HL-60/S4 treated with phorbol 12-myristate 13-acetate at 8.2 ng/mL for 4 days and 3 days (cell line): ENCODE data around the gene KIF5A.
"Not testable (repeated sequence)": the region's sequence is repeated elsewhere in the genome, so short reads cannot be mapped to it uniquely, and the experiment has no call there.

Source experiments
- in situ Hi-C: fragments of 300-500 bp; cut with MboI; formaldehyde crosslinking; loops from 2 replicates; pipeline ENCODE4 v1.15.0; 2022; ENCODE audit warnings: low sequenced_read_pairs

Gene KIF5A

DNA sequence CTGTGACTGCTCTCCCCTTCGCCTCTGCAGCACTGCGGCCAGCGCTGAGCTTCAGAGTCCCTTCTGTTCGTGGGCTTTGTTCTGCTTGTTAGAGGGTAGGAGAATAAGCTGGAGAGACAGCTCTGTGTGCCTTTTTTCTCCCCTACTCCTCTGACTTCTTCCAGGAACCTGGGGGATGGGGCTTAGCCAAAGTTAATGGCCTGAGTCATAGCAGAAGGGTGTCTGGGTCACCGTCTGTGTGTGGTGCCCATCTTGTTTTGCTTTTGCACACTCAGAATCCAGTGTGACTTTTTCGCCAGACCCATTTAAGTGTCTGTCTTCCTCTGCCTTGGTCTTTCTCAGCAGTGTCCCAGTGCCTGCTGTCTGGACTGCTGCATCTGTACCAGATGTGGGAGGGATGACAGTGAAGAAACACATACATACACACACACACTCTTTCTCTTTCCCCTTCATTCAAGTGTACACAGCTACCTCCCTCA is 3.0 kb downstream of the KIF5A start:
- in situ Hi-C loops, result no loop called here

DNA sequence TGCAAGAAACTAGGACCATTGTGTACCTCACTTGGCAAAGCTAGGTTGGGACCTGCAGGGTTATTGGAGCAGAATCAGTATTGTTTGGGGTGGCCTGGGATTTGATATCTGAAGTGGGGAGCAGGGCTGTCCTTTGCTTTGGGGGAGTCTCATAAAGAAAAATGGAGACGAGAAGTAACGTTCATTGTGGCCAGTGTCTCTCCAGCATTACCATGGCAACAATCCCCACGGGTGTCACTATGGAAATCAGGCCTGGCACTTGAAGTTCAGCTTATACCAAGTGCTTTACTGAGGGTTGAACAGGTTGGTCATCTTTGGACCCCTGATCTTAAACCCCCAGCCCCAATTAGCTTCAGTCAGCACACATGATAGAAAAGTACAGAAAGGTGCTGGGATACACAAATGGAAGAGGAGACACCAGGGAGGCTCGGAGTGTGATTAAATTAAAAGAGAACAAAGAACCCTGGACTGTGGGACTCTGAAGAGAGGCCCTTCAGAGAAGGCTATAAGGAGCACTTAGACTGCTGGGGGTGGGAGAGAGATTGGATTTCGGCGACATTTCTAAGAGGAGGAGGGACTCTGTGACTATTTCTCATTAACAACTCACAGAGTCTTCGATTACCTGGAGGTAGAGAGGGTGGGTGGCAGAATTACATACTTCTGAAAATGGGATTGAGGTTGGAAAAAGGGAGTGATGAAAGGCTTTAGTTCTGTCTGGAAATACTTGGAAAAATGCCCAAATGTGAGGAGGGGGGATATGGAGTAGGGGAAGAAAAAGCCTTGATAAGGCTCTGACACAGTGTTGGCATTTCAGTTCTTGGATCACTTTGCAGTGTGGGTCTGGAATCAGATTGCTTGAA is 3.7 kb downstream of the KIF5A start:
- in situ Hi-C loops, result no loop called here

- in situ Hi-C loops, result no loop called here
Measured at GRCh38 chr12:57554453-57554852, 4.6 kb downstream of the KIF5A start.

DNA sequence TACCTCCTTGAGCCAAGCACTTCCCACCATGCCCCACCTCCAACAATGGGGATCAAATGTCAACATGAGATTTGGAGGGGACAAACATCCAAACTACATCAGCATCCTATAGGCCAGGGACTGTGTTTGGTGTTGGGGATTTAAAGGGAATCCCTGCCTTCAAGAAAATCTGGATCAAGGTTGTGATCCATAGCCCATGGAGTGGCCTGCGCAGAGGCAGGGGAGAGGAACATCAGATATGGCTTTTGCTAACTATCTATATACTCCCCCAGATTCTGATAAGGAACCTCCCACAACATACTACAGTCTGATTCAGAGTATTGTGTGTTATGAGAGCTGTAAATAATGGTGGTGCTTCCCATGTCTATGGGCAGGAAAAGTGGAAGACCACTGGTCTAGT is 5.1 kb downstream of the KIF5A start:
- in situ Hi-C loops, result no loop called here

GRCh38 chr12:57558864-57559263 is 9.0 kb downstream of the KIF5A start:
- in situ Hi-C loops, result no loop called here

DNA sequence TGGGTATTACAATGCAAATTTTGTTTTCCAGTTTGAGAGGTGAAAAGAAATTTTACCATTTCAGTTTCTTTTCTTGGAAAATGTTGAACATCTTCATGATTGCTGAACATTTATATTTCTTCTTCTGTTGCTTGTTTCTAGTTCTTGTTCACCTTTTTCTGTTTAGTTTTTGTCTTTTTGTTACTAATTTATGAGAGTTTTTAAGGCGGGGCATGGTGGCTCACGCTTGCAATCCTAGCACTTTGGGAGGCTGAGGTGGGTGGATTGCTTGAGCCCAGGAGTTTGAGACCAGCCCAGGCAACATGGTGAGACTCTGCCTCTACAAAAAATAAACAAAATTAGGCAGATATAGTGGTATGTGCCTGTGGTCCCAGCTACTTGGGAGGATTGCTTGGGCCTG is 10.7 kb downstream of the KIF5A start:
- in situ Hi-C loops, result no loop called here

GRCh38 chr12:57561117-57561516 is 11.3 kb downstream of the KIF5A start:
- in situ Hi-C loops, result not testable (repeated sequence)

DNA sequence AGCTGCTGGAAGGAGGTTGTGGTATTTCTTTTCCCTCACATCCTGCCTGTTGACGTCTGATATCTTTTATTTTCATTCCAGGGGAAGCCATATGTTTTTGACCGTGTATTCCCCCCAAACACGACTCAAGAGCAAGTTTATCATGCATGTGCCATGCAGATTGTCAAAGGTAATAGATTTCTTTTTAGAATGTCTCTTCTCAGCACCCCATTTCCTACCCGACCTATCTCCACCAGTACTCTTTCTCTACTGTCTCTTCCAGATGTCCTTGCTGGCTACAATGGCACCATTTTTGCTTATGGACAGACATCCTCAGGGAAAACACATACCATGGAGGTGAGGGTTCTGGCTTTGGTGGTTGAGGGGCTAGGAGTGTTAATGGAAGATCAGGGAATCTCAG is 13.5 kb downstream of the KIF5A start:
- in situ Hi-C loops, result no loop called here

GRCh38 chr12:57564178-57564740 is 14.4 kb downstream of the KIF5A start:
- in situ Hi-C loops, result no loop called here

- in situ Hi-C loops, result no loop called here
Measured at GRCh38 chr12:57568838-57569237, 19.0 kb downstream of the KIF5A start.

- in situ Hi-C loops, result no loop called here
Measured at GRCh38 chr12:57569858-57570257, 20.0 kb downstream of the KIF5A start.

DNA sequence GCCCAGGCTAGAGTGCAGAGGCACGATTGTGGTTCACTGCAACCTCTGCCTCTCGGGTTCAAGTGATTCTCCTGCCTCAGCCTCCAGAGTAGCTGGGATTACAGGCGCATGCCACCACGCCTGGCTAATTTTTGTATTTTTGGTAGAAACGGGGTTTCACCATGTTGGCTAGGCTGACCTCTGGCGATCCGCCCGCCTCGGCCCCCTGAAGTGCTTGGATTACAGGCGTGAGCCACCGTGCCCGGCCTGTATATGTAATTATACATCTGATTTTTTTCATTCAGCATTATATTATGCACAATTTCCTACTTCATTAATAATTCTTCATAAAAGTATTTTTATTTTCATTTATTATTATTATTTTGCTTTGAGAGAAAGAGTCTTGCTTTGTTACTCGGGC is 20.6 kb downstream of the KIF5A start:
- in situ Hi-C loops, result not testable (repeated sequence)

DNA sequence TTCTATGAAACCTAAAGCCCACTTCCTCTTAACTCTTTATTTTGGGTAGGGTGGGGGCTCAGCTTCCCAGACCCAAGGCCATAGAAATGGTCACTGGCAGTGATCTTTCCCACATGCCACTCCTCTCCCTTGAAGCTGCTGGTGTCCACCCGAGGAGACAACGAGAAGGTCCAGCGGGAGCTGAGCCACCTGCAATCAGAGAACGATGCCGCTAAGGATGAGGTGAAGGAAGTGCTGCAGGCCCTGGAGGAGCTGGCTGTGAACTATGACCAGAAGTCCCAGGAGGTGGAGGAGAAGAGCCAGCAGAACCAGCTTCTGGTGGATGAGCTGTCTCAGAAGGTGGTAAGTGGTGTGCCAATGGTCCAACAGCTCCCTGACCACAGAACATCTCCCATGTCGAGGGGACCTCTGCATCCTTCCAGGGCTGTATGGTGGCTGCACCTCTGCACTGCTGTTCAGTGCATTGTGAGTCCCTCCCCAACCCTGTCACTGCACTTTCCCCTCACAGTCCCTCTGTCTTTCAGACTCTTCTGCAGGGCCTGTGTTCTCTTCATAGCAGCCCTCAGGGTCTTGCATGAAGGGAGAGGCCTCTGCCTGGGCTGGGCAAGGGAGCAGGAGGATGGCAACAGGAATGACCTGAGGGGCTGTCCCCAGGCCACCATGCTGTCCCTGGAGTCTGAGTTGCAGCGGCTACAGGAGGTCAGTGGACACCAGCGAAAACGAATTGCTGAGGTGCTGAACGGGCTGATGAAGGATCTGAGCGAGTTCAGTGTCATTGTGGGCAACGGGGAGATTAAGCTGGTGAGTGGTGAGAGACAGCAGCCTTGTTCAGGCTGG is 22.3 kb downstream of the KIF5A start:
- in situ Hi-C loops, result no loop called here

DNA sequence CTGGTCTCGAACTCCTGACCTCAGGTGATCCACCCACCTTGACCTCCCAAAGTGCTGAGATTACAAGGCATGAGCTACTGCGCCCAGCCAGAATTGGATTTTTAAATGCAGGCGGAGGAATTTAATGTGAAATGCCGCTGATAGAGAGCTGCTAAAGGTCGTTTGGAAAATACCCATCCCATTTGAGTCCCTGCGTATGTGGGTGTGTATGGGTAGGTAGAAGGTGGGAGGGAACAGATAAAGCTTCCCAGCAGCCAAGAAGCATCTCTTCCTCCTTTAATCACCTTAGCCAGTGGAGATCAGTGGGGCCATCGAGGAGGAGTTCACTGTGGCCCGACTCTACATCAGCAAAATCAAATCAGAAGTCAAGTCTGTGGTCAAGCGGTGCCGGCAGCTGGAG is 25.0 kb downstream of the KIF5A start:
- in situ Hi-C loops, result no loop called here

DNA sequence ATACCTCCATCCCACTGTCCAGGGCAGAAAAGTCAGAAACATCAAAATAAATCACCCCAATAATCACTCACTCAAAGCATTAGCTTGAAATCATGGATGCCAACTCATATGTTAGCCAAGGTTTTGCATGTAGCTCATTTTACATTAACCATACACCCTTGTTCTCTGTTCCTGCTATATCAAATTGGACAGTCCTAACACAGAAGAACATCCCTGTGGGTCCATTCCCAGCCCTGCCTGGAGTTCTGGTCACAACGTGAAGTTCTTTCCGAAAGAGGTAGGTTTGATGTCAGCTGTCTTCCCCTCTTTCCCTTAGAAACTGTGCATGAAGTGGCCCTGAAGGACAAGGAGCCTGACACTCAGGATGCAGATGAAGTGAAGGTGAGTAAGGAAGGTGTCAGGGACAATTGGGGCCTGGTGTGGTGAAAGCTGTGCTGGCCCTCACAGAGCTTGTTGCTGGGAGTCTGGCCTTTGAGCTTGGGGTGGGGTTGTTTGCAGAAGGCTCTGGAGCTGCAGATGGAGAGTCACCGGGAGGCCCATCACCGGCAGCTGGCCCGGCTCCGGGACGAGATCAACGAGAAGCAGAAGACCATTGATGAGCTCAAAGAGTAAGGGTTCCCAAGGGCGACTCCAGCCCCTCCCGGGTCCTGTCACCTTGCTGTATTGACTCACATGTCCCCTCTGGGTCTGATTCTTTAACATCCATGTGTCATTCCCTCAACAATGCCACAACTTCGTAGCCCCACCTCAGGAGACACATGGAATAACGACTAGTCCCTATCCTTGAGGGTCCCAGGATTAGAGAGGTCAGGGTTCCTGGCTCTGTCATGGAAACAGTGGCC is 26.1 kb downstream of the KIF5A start:
- in situ Hi-C loops, result no loop called here

DNA sequence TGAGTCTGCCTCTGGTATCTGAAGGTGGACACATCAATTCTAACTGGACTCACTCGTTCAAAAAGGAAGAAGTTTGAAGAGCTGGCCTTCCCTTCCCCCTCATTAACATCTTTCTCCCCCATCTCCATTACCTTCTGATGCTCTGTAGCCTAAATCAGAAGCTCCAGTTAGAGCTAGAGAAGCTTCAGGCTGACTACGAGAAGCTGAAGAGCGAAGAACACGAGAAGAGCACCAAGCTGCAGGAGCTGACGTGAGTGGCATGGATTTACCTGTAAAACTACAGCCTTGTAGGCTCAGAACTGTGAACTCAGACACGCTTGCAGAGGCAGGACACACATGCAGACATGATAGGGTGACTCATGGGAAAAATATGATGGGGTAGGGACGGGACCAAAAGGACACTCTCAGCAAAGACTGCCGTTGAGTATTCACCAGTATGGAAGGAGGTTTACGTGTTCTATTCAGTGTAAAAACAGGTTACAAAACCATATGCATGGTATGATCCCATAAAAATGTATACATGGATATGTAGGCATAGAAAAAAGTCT is 26.8 kb downstream of the KIF5A start:
- in situ Hi-C loops, result no loop called here

GRCh38 chr12:57577981-57578758 is 28.3 kb downstream of the KIF5A start:
- in situ Hi-C loops, result no loop called here

DNA sequence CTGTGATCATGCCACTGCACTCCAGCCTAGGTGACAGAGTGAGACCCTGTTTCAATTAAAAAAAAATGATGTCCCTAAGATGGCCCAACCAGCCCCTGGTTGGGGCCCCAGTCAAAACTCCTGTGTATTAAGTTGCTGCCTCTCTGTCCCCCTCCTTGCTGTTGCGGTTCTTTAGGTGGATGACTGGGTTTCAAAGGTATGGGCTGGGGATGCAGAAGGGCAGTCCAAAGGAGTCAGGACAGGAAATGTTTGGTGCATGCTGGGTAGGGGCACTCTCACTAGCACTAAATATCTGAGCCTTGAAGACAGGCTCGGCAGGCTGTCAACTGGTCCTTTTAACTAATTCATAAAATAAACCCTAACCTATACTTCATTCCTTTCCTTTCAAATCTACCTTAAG is 29.2 kb downstream of the KIF5A start:
- in situ Hi-C loops, result no loop called here

DNA sequence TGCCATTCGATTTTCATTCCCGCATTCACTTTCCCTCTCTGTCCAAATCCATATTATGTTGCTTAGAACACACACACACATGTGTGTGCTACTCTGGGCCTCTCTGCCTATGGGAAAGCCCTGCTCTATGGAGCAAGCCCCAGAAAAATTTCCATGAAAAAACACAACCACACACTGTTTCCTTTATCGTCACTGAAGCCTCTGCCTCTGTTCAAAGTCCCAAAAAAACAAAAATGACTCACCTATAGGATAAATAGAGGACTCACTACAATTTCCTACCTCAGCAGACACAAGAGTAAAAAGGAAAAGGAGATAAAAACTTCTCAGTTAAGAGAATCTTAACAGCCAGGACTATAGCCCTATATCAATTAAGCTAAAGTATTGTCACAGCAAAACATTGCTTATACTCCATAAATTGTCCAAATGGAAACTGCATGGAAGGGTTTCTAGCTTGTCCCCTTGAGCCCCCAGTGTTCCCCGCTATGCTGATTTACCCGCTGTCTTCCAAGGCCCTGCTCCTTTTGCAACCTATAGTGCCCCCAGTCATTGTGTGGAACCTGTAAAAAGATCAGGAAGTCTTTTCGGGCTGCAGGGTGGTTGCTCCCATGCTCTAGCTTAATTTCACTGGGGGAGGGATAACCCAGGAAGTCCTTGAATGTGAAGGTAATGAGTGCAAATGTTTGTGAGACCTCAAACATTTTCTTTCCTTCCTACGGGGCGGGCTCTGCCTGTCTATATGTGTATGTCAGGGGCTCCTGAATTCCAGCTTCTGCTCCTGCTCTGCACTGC is 30.0 kb downstream of the KIF5A start:
- in situ Hi-C loops, result no loop called here
